K562 (cell line): Measurements from ENCODE around the gene CGGBP1. TPM values are rescaled to one million over a fixed set of nuclear protein-coding genes. Genes with fewer than 3 reads are reported as not detected.

Experiments used
- CTBP1 ChIP-seq: fragments of 450-650 bp; IDR thresholded peaks from 2 replicates; pipeline ENCODE4 v1.6.1; 2016; ENCODE audit warnings: borderline replicate concordance
- HDAC1 ChIP-seq, 2 experiments: fragments of 450-650 bp; IDR thresholded peaks; 2 replicates each; pipeline ENCODE4 v1.6.1; 2016 to 2017; ENCODE audit warnings: inconsistent platforms in 1 of 2, mild to moderate bottlenecking in 1 of 2, moderate library complexity in 1 of 2
- HLTF ChIP-seq: fragments of 450-650 bp; IDR thresholded peaks from 2 replicates; pipeline ENCODE4 v1.6.1; 2016
- MXI1 ChIP-seq: IDR thresholded peaks from 2 replicates; pipeline ENCODE4 v1.6.1; 2011; ENCODE audit warnings: low read depth, mild to moderate bottlenecking, improper control_type of control experiment, low read length
- NFE2 ChIP-seq: IDR thresholded peaks from 2 replicates; pipeline ENCODE4 v1.6.1; 2014; ENCODE audit warnings: antibody characterized with exemption, low read depth
- NRF1 ChIP-seq, 2 experiments: fragments of 450-650 bp; IDR thresholded peaks in 1 of 2; conservative IDR thresholded peaks in 1 of 2; 2 replicates each; pipeline ENCODE4 v1.6.1; 2014; ENCODE audit warnings: mild to moderate bottlenecking in 2 of 2
- SPI1 ChIP-seq: IDR thresholded peaks from 2 replicates; pipeline ENCODE4 v1.6.1; 2011; ENCODE audit warnings: low read depth, low read length, control low read depth, borderline replicate concordance
- TCF7 ChIP-seq: sonication (generic); IDR thresholded peaks from 2 replicates; pipeline ENCODE4 v1.6.1; 2016; ENCODE audit warnings: antibody characterized with exemption, borderline replicate concordance
- ZNF124 ChIP-seq: sonication (generic); formaldehyde crosslinking; IDR thresholded peaks from 2 replicates; pipeline ENCODE4 v1.8.1; 2022; ENCODE audit warnings: missing genetic modification reagents
- ZNF143 ChIP-seq: sonication (generic); formaldehyde crosslinking; IDR thresholded peaks from 2 replicates; pipeline ENCODE4 v1.9.0; 2022; ENCODE audit warnings: mild to moderate bottlenecking, missing genetic modification reagents
- polyA plus RNA-seq, 8 experiments: library from polyadenylated mRNA; depleted of rRNA in 4 of 8; stranded (reverse) in 5 of 8; unstranded in 3 of 8; fragments of >200 nt; fragmentation: Nextera tagmentation in 2 of 8; fragmentation: Illumina TruSeq in 1 of 8; extraction: Ambion mirVana in 2 of 8; extraction: Trizol in 1 of 8; gene quantifications; 2 replicates each; pipeline versions ENCODE4 v1.2.1 to v1.2.3, GENCODE V29; 2011 to 2014; ENCODE audit warnings: inconsistent platforms in 1 of 8, missing spikeins in 1 of 8
- total RNA-seq, 7 experiments: library from RNA; depleted of rRNA in 6 of 7; stranded (reverse); fragments of >200 nt in 6 of 7; fragmentation: Illumina TruSeq in 2 of 7; extraction: Trizol in 2 of 7; gene quantifications; 2 replicates each; pipeline versions ENCODE4 v1.2.1 to v1.2.3, GENCODE V29; 2011 to 2021; ENCODE audit warnings: low replicate concordance in 1 of 7
- TF ChIP-seq, protein P1 (sequence below): fragments of 450-650 bp; formaldehyde crosslinking; IDR thresholded peaks from 2 replicates; pipeline ENCODE4 v1.4.0; 2022; ENCODE audit warnings: missing genetic modification characterization
- TF ChIP-seq, protein P2 (sequence below): sonication (generic); formaldehyde crosslinking; IDR thresholded peaks from 2 replicates; pipeline ENCODE4 v1.8.0; 2022; ENCODE audit warnings: mild to moderate bottlenecking, missing genetic modification reagents
- TF ChIP-seq, protein P3 (sequence below), 2 experiments: fragments of 450-650 bp in 1 of 2; sonication (generic) in 1 of 2; formaldehyde crosslinking in 1 of 2; IDR thresholded peaks in 1 of 2; conservative IDR thresholded peaks in 1 of 2; 2 replicates each; pipeline versions ENCODE4 v1.6.1 to v1.8.1; 2016 to 2023; ENCODE audit warnings: mild to moderate bottlenecking in 2 of 2, moderate library complexity in 2 of 2, inconsistent platforms in 1 of 2, missing genetic modification reagents in 1 of 2
- TF ChIP-seq, protein P4 (sequence below): IDR thresholded peaks from 2 replicates; pipeline ENCODE4 v1.6.1; 2014; ENCODE audit warnings: antibody characterized with exemption
- TF ChIP-seq, protein P5 (sequence below): fragments of 450-650 bp; formaldehyde crosslinking; IDR thresholded peaks from 2 replicates; pipeline ENCODE4 v1.4.0; 2020; ENCODE audit warnings: mild to moderate bottlenecking, moderate library complexity
- TF ChIP-seq, protein P6 (sequence below): fragments of 250-450 bp; sonication (Bioruptor Pico); IDR thresholded peaks from 2 replicates; pipeline ENCODE4 v1.5.0; 2021; ENCODE audit warnings: mild to moderate bottlenecking, borderline replicate concordance
- TF ChIP-seq, protein P7 (sequence below), 2 experiments: fragments of 450-650 bp; IDR thresholded peaks; 2 replicates each; pipeline ENCODE4 v1.6.1; 2016

CGGBP1 gene
- total and polyA plus RNA-seq, 9 of the 15 experiments (the other 6 are each of a cell fraction or from before 2014, with no cell fraction given) = 14.4 to 47.8 (median 37.8) TPM

DNA sequence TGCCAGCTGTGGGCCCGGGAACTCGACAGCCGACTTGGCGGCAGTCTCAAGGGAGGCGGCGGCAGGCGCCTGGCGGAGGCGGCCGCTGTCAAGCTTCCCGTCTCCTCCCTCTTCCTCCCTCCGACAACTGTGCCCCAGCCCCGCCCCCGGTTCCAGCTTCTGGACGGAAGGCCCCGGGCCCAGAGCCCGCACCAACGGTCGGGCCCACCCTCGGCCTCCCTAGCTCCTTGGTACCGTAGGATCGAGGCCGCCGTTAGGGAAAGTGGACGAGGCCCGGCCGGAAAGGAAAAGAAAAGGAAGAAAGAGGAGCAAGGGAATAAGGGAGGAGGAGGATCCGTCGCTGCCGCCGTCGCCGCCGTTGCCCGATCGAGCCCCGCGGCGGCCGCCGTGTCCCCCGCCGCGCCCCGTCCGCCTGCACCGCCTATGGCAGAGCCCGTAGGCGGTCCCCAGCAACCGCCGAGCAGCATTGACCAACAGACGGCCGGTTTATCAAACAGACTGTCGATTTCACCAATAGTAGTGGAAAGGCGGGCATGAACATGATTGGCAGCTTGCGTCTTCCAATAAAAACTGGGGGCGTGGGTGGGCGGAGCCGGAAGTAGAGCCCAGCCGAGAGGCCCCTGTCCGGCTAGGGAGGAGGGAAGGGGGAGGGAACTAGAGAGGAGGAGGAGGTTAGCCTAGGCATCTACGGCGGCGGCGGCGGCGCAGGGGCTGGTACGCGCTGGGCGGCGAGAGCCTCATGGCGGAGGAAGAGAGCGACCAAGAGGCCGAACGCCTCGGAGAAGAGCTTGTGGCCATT is at the start of gene CGGBP1, which contains the start of gene ZNF654 (continued):
- TF ChIP-seq, protein P1, sequence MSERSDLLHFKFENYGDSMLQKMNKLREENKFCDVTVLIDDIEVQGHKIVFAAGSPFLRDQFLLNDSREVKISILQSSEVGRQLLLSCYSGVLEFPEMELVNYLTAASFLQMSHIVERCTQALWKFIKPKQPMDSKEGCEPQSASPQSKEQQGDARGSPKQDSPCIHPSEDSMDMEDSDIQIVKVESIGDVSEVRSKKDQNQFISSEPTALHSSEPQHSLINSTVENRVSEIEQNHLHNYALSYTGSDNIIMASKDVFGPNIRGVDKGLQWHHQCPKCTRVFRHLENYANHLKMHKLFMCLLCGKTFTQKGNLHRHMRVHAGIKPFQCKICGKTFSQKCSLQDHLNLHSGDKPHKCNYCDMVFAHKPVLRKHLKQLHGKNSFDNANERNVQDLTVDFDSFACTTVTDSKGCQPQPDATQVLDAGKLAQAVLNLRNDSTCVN (CRISPR knock-in tag) = no peak
- no peak for TF ChIP-seq TCF7
- TF ChIP-seq, protein P2, sequence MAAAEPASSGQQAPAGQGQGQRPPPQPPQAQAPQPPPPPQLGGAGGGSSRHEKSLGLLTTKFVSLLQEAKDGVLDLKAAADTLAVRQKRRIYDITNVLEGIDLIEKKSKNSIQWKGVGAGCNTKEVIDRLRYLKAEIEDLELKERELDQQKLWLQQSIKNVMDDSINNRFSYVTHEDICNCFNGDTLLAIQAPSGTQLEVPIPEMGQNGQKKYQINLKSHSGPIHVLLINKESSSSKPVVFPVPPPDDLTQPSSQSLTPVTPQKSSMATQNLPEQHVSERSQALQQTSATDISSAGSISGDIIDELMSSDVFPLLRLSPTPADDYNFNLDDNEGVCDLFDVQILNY = no peak
- TF ChIP-seq, protein P3, sequence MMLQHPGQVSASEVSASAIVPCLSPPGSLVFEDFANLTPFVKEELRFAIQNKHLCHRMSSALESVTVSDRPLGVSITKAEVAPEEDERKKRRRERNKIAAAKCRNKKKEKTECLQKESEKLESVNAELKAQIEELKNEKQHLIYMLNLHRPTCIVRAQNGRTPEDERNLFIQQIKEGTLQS (IDR thresholded peaks at IDR 0.05) = no peak
- TF ChIP-seq, protein P3 (CRISPR knock-in tag; conservative IDR thresholded peaks at IDR 0.05) = no peak
- peak in 1 of 2 experiments; percentile 30; a peak in 1 of 4 replicates for TF ChIP-seq HDAC1 (IDR thresholded peaks at IDR 0.05)
- TF ChIP-seq, protein P4, sequence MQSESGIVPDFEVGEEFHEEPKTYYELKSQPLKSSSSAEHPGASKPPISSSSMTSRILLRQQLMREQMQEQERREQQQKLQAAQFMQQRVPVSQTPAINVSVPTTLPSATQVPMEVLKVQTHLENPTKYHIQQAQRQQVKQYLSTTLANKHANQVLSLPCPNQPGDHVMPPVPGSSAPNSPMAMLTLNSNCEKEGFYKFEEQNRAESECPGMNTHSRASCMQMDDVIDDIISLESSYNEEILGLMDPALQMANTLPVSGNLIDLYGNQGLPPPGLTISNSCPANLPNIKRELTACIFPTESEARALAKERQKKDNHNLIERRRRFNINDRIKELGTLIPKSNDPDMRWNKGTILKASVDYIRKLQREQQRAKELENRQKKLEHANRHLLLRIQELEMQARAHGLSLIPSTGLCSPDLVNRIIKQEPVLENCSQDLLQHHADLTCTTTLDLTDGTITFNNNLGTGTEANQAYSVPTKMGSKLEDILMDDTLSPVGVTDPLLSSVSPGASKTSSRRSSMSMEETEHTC = no peak
- TF ChIP-seq CTBP1 = peak; percentile 40; the same call in 1 of the 2 replicates
- no peak for TF ChIP-seq MXI1
- no peak for TF ChIP-seq HLTF
- TF ChIP-seq ZNF124 = no peak
- TF ChIP-seq, protein P5, sequence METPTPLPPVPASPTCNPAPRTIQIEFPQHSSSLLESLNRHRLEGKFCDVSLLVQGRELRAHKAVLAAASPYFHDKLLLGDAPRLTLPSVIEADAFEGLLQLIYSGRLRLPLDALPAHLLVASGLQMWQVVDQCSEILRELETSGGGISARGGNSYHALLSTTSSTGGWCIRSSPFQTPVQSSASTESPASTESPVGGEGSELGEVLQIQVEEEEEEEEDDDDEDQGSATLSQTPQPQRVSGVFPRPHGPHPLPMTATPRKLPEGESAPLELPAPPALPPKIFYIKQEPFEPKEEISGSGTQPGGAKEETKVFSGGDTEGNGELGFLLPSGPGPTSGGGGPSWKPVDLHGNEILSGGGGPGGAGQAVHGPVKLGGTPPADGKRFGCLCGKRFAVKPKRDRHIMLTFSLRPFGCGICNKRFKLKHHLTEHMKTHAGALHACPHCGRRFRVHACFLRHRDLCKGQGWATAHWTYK (CRISPR knock-in tag) = no peak
- TF ChIP-seq NRF1 (conservative IDR thresholded peaks at IDR 0.05 in 1 of 2, IDR thresholded peaks at IDR 0.05 in 1 of 2) = peak; percentile 79 to 82
- TF ChIP-seq ZNF143 (CRISPR knock-in tag) = no peak
- TF ChIP-seq, protein P6, sequence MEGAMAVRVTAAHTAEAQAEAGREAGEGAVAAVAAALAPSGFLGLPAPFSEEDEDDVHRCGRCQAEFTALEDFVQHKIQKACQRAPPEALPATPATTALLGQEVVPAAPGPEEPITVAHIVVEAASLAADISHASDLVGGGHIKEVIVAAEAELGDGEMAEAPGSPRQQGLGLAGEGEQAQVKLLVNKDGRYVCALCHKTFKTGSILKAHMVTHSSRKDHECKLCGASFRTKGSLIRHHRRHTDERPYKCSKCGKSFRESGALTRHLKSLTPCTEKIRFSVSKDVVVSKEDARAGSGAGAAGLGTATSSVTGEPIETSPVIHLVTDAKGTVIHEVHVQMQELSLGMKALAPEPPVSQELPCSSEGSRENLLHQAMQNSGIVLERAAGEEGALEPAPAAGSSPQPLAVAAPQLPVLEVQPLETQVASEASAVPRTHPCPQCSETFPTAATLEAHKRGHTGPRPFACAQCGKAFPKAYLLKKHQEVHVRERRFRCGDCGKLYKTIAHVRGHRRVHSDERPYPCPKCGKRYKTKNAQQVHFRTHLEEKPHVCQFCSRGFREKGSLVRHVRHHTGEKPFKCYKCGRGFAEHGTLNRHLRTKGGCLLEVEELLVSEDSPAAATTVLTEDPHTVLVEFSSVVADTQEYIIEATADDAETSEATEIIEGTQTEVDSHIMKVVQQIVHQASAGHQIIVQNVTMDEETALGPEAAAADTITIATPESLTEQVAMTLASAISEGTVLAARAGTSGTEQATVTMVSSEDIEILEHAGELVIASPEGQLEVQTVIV (CRISPR knock-in tag) = no peak
- TF ChIP-seq NFE2 = no peak
- TF ChIP-seq SPI1 = no peak
- TF ChIP-seq, protein P7, sequence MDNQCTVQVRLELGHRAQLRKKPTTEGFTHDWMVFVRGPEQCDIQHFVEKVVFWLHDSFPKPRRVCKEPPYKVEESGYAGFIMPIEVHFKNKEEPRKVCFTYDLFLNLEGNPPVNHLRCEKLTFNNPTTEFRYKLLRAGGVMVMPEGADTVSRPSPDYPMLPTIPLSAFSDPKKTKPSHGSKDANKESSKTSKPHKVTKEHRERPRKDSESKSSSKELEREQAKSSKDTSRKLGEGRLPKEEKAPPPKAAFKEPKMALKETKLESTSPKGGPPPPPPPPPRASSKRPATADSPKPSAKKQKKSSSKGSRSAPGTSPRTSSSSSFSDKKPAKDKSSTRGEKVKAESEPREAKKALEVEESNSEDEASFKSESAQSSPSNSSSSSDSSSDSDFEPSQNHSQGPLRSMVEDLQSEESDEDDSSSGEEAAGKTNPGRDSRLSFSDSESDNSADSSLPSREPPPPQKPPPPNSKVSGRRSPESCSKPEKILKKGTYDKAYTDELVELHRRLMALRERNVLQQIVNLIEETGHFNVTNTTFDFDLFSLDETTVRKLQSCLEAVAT (IDR thresholded peaks at IDR 0.05) = peak in 1 of 2 experiments; percentile 93; a peak in 3 of 4 replicates
